ENCODE measurements around the gene TMEM139. TPM values are rescaled to one million over a fixed set of nuclear protein-coding genes. Genes with fewer than 3 reads are reported as not detected.
A peak's percentile ranks its signal among the peaks of the same experiment; 100 is the strongest.

TMEM139 gene
- not detected for total RNA-seq

- DNase-seq (ENCODE audit: low read depth in 2 of 3, low spot score in 2 of 3), result no peak
These were observed at the start of gene TMEM139 for GRCh38 chr7:143284591-143285469. TSS of gene TMEM139 (plus strand) at chr7:143284958. CDS start at chr7:143285958, 1,000 bp downstream.

GRCh38 chr7:143235561-143235960, 49.2 kb upstream of the TMEM139 start:
- DNase-seq (ENCODE audit: low read depth in 2 of 3, low spot score in 2 of 3), result no peak

GRCh38 chr7:143236408-143236990, 48.3 kb upstream of the TMEM139 start:
- no peak for DNase-seq (ENCODE audit: low read depth in 2 of 3, low spot score in 2 of 3)

GRCh38 chr7:143237366-143237765, 47.4 kb upstream of the TMEM139 start:
- no peak for DNase-seq (ENCODE audit: low read depth in 2 of 3, low spot score in 2 of 3)

- DNase-seq (ENCODE audit: low read depth in 2 of 3, low spot score in 2 of 3), result no peak
These were observed 46.3 kb upstream of the TMEM139 start for GRCh38 chr7:143238289-143238980.

- DNase-seq (ENCODE audit: low read depth in 2 of 3, low spot score in 2 of 3), result peak in 1 of 3 donors; percentile 30
These were observed 44.9 kb upstream of the TMEM139 start for GRCh38 chr7:143239813-143240212.

- DNase-seq (ENCODE audit: low read depth in 2 of 3, low spot score in 2 of 3), result peak; percentile 40 to 85 (median 73)
These were observed 44.2 kb upstream of the TMEM139 start for GRCh38 chr7:143240291-143241168.

- no peak for DNase-seq (ENCODE audit: low read depth in 2 of 3, low spot score in 2 of 3)
These were observed 42.5 kb upstream of the TMEM139 start for GRCh38 chr7:143242306-143242705.

- DNase-seq (ENCODE audit: low read depth in 2 of 3, low spot score in 2 of 3), result no peak
These were observed 41.6 kb upstream of the TMEM139 start for GRCh38 chr7:143243111-143243510.

- DNase-seq (ENCODE audit: low read depth in 2 of 3, low spot score in 2 of 3), result no peak
These were observed 41.1 kb upstream of the TMEM139 start for GRCh38 chr7:143243614-143244013.

GRCh38 chr7:143244321-143244720, 40.4 kb upstream of the TMEM139 start:
- DNase-seq (ENCODE audit: low read depth in 2 of 3, low spot score in 2 of 3), result no peak

GRCh38 chr7:143245123-143245522, 39.6 kb upstream of the TMEM139 start:
- DNase-seq (ENCODE audit: low read depth in 2 of 3, low spot score in 2 of 3), result no peak

- DNase-seq (ENCODE audit: low read depth in 2 of 3, low spot score in 2 of 3), result no peak
These were observed 37.4 kb upstream of the TMEM139 start for GRCh38 chr7:143247372-143247771.

GRCh38 chr7:143248761-143249354, 35.9 kb upstream of the TMEM139 start:
- no peak for DNase-seq (ENCODE audit: low read depth in 2 of 3, low spot score in 2 of 3)

- no peak for DNase-seq (ENCODE audit: low read depth in 2 of 3, low spot score in 2 of 3)
These were observed 34.6 kb upstream of the TMEM139 start for GRCh38 chr7:143250199-143250598.

GRCh38 chr7:143250822-143251221, 33.9 kb upstream of the TMEM139 start:
- DNase-seq (ENCODE audit: low read depth in 2 of 3, low spot score in 2 of 3), result peak in 1 of 3 donors; percentile 46

- DNase-seq (ENCODE audit: low read depth in 2 of 3, low spot score in 2 of 3), result no peak
These were observed 32.8 kb upstream of the TMEM139 start for GRCh38 chr7:143252006-143252405.

GRCh38 chr7:143255564-143255963, 29.2 kb upstream of the TMEM139 start:
- DNase-seq (ENCODE audit: low read depth in 2 of 3, low spot score in 2 of 3), result no peak

GRCh38 chr7:143256325-143256724, 28.4 kb upstream of the TMEM139 start:
- no peak for DNase-seq (ENCODE audit: low read depth in 2 of 3, low spot score in 2 of 3)

- DNase-seq (ENCODE audit: low read depth in 2 of 3, low spot score in 2 of 3), result no peak
These were observed 27.8 kb upstream of the TMEM139 start for GRCh38 chr7:143256932-143257331.

Data from hematopoietic multipotent progenitor cell (in vitro differentiated cells).